Measurements from ENCODE around the gene TYW5. TPM values are rescaled to one million over a fixed set of nuclear protein-coding genes. Genes with fewer than 3 reads are reported as not detected.

The TYW5 gene, protein sequence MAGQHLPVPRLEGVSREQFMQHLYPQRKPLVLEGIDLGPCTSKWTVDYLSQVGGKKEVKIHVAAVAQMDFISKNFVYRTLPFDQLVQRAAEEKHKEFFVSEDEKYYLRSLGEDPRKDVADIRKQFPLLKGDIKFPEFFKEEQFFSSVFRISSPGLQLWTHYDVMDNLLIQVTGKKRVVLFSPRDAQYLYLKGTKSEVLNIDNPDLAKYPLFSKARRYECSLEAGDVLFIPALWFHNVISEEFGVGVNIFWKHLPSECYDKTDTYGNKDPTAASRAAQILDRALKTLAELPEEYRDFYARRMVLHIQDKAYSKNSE
- polyA plus RNA-seq (2012; ENCODE audit: insufficient read depth, insufficient read length), result 5.6 TPM

- peak; percentile 70 for DNase-seq (ENCODE audit: low read depth, low spot score)
- peak within 1 kb of the TSS; percentile 79 for H3K4me3 ChIP-seq (ENCODE audit: low read length)
Measured at GRCh38 chr2:199955339-199956061, at the start of gene TYW5, which contains the start of gene MAIP1. TYW5 (minus strand) TSS chr2:199955491; CDS start chr2:199955470, 21 bp downstream. MAIP1 (plus strand) TSS chr2:199955582; CDS start chr2:199955799, 217 bp downstream.

DNA sequence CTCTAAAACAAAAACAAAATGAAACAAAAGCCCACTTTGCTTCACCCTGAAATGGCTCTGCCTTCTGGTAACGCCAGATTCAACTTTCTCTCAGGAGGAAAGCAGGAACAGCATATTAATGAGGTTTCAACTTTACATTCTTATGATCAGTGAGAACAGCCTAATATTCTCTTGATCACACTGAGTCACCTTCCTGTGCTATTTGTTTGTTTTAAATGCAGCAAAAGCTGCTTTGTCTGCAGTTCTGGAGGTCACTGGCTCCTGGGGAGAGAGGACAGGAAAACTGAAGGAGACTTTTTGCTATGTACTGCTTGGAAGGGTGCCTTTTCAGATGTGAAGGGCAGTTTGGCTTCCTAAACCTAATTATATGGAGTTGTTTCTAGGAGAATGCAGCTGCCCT is 48.2 kb upstream of the TYW5 start:
- no peak for DNase-seq (ENCODE audit: low read depth, low spot score)
- H3K4me3 ChIP-seq (ENCODE audit: low read length), result no peak overlapping the region

DNA sequence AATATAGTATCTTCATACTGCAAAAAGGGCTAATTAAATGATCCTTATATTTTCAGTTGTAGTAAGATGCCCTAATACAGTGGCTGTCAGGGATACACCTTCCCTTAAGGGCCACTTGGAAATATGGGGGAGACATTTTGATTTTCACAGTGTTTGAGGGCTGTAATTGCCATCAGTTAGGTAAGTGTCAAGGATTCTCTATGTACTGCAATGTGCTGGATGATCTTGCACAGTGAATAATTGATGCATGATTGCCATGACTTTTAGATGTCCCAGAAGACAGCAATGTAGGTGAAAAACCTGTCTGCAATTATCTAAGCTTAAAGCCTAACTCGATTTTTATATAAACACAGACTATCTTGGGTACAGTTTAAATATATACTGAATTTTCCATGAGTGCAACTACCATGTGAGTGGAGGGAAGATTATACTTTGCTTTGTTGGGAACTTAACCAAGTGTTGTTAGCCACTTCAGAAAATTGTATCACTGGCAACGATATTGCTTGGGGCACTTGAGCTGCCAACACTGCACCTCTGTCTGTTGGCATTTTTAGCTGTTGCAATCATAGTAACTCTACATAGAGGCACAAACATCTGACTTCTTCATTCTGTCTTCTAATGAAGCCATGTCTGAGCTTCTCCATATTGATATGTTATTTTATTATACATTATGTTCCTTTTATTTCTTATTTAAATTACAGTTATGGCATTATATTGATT is 45.3 kb upstream of the TYW5 start:
- no peak for DNase-seq (ENCODE audit: low read depth, low spot score)
- H3K4me3 ChIP-seq (ENCODE audit: low read length), result no peak overlapping the region

- no peak for DNase-seq (ENCODE audit: low read depth, low spot score)
- H3K4me3 ChIP-seq (ENCODE audit: low read length), result no peak overlapping the region
Measured at GRCh38 chr2:199999166-199999565, 43.9 kb upstream of the TYW5 start.

- H3K4me3 ChIP-seq (ENCODE audit: low read length), result no peak overlapping the region
- DNase-seq (ENCODE audit: low read depth, low spot score), result no peak
Measured at GRCh38 chr2:199997296-199997695, 42.0 kb upstream of the TYW5 start.

DNA sequence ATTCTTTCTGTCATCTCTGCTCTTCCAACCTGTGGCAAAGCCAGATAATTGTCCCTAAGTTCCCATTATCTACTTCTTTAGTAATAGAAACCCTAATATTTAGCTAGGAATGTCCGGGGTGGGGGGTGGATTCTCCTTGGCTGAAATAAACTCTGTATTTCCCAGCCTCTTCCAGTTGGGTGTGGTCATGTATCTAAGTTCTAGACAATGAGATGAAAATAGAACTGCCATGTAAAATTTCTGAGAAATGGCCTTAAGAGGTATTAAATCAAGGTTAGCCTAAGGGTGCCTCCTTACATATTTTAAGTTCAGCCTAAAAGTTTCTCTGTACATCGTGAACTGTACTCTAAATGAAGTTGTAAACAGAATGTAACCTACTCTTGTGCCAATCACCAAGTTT is 39.6 kb upstream of the TYW5 start:
- DNase-seq (ENCODE audit: low read depth, low spot score), result no peak
- H3K4me3 ChIP-seq (ENCODE audit: low read length), result no peak overlapping the region

DNA sequence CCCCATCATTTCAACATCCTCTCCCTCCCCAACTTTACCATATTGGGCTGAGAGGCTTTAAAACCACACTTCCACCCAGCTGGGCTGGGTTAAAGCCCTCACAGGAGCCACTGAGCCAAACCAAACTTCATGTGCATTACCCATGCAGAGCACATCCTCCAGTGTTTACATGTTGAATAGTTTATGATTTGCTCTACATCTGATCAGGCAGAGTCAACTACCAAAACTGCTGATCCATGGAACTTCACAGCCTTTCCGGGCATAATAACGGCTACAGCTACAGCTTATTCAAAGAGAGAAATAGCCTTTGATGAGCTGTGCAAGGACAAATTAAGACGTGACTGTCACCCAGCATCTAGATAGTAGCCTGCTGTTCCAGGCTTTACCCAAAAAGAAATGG is 39.1 kb upstream of the TYW5 start:
- peak; percentile 36 for DNase-seq (ENCODE audit: low read depth, low spot score)
- H3K4me3 ChIP-seq (ENCODE audit: low read length), result no peak overlapping the region

GRCh38 chr2:199992296-199992695 is 37.0 kb upstream of the TYW5 start:
- DNase-seq (ENCODE audit: low read depth, low spot score), result no peak
- no peak overlapping the region for H3K4me3 ChIP-seq (ENCODE audit: low read length)

DNA sequence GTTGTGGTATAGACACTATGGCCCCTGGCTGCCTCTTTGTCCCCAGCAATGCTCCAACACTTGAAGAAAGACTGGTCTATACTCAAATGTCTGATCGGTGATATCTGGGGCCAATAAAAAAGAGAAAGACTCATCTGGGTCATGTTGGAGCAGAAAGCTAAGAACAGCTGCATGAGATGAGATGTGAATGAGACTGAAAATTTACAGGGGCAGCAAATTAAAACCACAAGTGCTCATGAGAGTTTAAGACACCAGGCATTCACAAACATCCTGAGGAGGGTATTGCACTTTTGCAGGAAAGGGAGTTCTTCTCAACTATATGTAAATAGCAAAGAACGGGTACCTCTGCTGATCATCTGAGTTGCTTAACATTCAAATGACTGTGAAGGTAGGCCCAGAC is 36.4 kb upstream of the TYW5 start:
- no peak overlapping the region for H3K4me3 ChIP-seq (ENCODE audit: low read length)
- DNase-seq (ENCODE audit: low read depth, low spot score), result no peak

- no peak overlapping the region for H3K4me3 ChIP-seq (ENCODE audit: low read length)
- DNase-seq (ENCODE audit: low read depth, low spot score), result no peak
Measured at GRCh38 chr2:199989822-199990221, 34.5 kb upstream of the TYW5 start.

DNA sequence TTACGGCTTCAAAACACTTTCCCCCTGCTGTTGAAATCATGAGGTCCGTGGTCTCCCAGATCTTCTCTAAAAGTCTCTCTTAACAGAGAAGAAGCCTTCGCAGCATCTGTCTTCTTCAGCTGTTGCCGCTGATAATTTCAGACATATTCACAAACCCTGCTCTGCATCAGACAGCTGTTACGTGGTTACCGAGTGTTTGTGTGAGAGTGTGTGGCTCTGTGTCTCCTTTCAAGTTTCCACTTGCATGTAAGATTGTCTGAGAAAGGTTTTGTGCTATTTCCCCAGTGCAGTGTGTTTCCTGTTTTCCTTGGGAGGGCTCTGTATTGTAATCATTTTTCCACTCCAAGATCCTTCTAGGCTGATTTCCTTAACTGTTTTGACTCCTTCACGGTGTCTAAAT is 32.9 kb upstream of the TYW5 start:
- H3K4me3 ChIP-seq (ENCODE audit: low read length), result peak overlapping the region; percentile 17
- peak; percentile 84 for DNase-seq (ENCODE audit: low read depth, low spot score)

- DNase-seq (ENCODE audit: low read depth, low spot score), result peak; percentile 40
Measured at GRCh38 chr2:199987586-199987985, 32.3 kb upstream of the TYW5 start.

GRCh38 chr2:199985625-199986207 is 30.4 kb upstream of the TYW5 start:
- peak; percentile 72 for DNase-seq (ENCODE audit: low read depth, low spot score)
- H3K4me3 ChIP-seq (ENCODE audit: low read length), result no peak overlapping the region

More at GRCh38 chr2:199987586-199987985, 32.3 kb upstream of the TYW5 start:
- peak overlapping the region; percentile 17 for H3K4me3 ChIP-seq (ENCODE audit: low read length)

- no peak for DNase-seq (ENCODE audit: low read depth, low spot score)
- H3K4me3 ChIP-seq (ENCODE audit: low read length), result no peak overlapping the region
Measured at GRCh38 chr2:199984755-199985154, 29.5 kb upstream of the TYW5 start.

- DNase-seq (ENCODE audit: low read depth, low spot score), result no peak
Measured at GRCh38 chr2:199984159-199984558, 28.9 kb upstream of the TYW5 start.

DNA sequence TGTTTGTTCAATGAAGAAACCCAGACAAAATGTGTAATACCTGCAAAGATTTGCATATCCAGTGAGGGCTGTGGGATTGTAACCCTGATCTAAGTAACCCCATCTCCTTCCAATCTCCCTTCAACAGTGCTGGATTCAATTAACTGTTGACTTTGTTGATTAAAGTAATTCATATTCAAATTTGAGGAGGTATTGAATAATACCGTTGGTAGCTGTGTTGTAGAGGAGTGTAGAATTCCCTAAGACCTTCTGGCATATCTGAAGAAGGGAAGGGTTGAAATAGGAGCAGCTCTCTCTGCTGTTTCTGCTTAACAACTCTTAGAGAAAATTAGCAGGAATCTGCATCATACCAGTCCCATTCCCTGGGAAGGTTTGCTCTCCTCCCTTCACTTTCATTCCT is 28.2 kb upstream of the TYW5 start:
- DNase-seq (ENCODE audit: low read depth, low spot score), result no peak
- no peak overlapping the region for H3K4me3 ChIP-seq (ENCODE audit: low read length)

More at GRCh38 chr2:199984159-199984558, 28.9 kb upstream of the TYW5 start:
- no peak overlapping the region for H3K4me3 ChIP-seq (ENCODE audit: low read length)

GRCh38 chr2:199982126-199982843 is 27.0 kb upstream of the TYW5 start:
- H3K4me3 ChIP-seq (ENCODE audit: low read length), result no peak overlapping the region
- no peak for DNase-seq (ENCODE audit: low read depth, low spot score)

DNA sequence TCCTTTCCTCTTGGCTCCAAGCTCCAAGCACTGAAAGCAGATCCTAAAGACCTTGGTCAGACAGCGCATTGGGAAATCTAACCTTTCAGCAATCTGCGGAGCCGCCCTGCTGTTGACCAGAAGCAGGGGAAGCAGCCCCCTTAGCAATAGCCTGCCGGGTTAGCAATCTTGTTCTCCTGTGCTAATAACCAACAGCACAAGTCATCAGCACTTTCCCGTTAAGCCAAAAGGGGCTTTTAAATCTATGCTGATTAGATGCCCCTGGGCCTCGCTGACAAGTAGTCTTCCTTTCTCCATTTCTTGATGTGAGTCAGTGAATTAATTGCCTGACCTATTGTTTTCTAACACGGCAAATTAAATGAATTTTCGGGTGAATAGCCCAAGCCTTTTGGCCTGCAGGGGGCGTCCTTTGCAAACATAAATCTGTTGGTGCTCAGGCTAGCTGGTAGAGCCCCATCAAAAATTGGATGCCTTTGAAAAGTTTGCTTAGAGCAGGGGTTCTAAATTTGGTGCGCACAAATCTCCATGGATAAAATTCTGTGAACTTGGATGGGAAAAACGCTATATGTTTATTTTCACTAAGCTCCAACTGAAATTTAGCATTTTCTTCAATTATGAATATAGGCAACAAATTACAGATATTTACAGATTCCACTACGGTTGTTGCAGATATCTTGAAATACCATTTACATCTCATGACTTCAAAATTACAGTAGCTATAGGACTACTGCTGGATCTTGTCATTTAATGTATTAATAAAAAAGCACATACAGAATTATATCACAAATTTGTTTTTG is 24.7 kb upstream of the TYW5 start:
- no peak overlapping the region for H3K4me3 ChIP-seq (ENCODE audit: low read length)
- peak; percentile 61 for DNase-seq (ENCODE audit: low read depth, low spot score)

Data from Jurkat, Clone E6-1 (cell line).